ENCODE data around the gene SMDT1.
"Not testable (repeated sequence)": the region's sequence is repeated elsewhere in the genome, so short reads cannot be mapped to it uniquely, and the experiment has no call there.

SMDT1 gene

GRCh38 chr22:42112793-42113192 is 33.3 kb downstream of the SMDT1 start:
- not testable (repeated sequence) for DNase-seq

GRCh38 chr22:42114721-42115120 is 35.2 kb downstream of the SMDT1 start:
- DNase-seq, result no peak

- DNase-seq, result not testable (repeated sequence)
Measured at GRCh38 chr22:42115420-42115830, 35.9 kb downstream of the SMDT1 start.

DNA sequence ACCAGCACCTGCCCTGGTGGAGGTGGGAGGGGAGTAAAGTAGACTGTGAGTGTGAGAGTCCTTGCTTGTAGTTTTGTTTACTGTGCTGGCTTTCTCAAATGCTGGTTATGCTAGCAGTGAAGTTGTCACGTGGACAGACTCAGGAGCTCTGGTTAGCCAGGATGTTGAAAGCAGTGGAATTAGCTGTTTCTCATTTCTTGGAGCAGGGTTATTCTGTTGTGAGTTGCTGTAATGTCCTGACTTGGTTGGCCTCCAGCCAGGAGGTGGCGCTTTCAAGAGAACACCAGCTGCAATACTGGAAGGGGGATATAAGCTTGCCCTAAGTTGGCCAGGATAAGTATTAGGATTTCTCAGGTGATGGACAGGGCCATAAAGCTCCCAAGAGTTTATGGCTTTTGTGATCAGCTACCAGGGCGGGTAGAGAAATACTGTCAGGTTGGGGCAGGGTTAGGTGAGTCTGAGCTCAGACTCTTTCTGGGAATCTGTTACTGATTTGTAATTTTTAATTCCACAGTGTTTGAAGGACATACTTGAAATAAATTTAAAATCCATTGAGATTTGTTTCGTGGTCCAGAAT is 37.4 kb downstream of the SMDT1 start:
- no peak for DNase-seq

GRCh38 chr22:42120231-42121021 is 40.9 kb downstream of the SMDT1 start:
- not testable (repeated sequence) for DNase-seq

GRCh38 chr22:42123529-42123928 is 44.0 kb downstream of the SMDT1 start:
- DNase-seq, result not testable (repeated sequence)

- DNase-seq, result no peak
Measured at GRCh38 chr22:42127606-42128005, 48.1 kb downstream of the SMDT1 start.

- DNase-seq, result not testable (repeated sequence)
Measured at GRCh38 chr22:42128007-42128406, 48.5 kb downstream of the SMDT1 start.

GRCh38 chr22:42128776-42129694 is 49.5 kb downstream of the SMDT1 start:
- not testable (repeated sequence) for DNase-seq

DNA sequence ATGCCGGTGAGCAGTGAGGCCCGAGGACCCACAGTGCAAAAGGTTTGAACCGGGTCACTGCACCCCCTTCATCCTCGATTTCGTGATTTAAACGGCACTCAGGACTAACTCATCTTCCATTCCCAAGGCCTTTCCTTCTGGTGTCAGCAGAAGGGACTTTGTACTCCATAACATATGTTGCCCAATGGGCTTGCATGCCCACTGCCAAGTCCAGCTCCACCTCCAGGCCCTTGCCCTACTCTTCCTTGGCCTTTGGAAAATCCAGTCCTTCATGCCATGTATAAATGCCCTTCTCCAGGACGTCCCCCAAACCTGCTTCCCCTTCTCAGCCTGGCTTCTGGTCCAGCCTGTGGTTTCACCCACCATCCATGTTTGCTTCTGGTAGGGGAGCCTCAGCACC is 50.7 kb downstream of the SMDT1 start:
- DNase-seq, result not testable (repeated sequence)

DNA sequence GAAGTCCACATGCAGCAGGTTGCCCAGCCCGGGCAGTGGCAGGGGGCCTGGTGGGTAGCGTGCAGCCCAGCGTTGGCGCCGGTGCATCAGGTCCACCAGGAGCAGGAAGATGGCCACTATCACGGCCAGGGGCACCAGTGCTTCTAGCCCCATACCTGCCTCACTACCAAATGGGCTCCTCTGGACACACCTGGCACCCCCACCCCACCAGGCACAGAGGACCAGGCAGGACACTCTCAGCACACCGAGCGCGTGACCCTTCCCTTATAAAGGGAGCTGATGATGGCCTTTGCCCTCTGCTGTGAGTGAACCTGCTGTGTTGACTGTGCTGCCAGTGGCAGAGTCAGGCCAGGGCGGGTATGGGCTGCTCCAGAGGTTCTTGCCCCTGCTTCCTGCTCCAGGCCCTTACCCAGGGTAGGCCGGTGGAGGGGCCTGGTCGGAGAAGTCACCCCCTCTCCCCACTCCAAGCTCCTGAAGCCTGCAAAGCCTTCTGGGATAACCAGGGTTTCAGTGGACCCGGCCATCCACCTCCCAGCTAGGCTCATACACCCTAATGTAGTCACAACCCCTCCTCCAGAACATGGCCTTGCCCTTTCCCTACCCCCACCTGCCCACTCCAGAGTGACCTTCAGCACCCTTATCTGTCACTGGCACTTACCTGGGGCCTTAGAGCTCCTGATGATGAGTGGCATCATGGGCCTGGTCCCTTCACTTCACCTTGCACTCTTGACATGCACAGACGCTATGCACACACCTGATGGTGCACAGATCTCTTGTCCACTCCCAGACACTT is 51.3 kb downstream of the SMDT1 start, which contains the start of gene CYP2D6:
TSS of gene CYP2D6 (minus strand) at position 172 of the 793 bp plus-strand sequence. CDS start at position 153, 19 bp downstream.
- DNase-seq, result not testable (repeated sequence)

GRCh38 chr22:42131562-42131961 is 52.1 kb downstream of the SMDT1 start:
- no peak for DNase-seq

GRCh38 chr22:42132457-42132856 is 53.0 kb downstream of the SMDT1 start:
- no peak for DNase-seq
